Thoracic aorta (tissue), 2 donors: ENCODE data around the gene NOP9. TPM values are rescaled to one million over a fixed set of nuclear protein-coding genes. Genes with fewer than 3 reads are reported as not detected.
A peak's percentile ranks its signal among the peaks of the same experiment; 100 is the strongest.

Experiments
- ATAC-seq: fragments of 150-250 bp; one replicate; pipeline ENCODE4 v1.8.0; 2017; ENCODE audit warnings: low read depth; ENCODE audit not compliant: insufficient number of reproducible peaks, low FRiP score
- DNase-seq: peaks from one replicate; pipeline ENCODE4 v3.0.0-alpha.2; 2020; ENCODE audit warnings: low spot score
- H3K27ac ChIP-seq, 2 donors: fragments of 200-600 bp; sonication (generic); 1 replicate in 1 of 2; 2 replicates in 1 of 2; pipeline ENCODE4 v1.5.1; 2016; ENCODE audit warnings: mild to moderate bottlenecking in 2 of 2, moderate library complexity in 2 of 2
- H3K27me3 ChIP-seq: fragments of 200-600 bp; sonication (generic); replicated peaks from 2 replicates; pipeline ENCODE4 v1.6.0; 2016; ENCODE audit warnings: mild to moderate bottlenecking; ENCODE audit not compliant: insufficient read depth
- H3K36me3 ChIP-seq: fragments of 200-600 bp; sonication (generic); one replicate; pipeline ENCODE4 v1.5.1; 2016
- H3K4me1 ChIP-seq, 2 donors: fragments of 200-600 bp; sonication (generic); 1 replicate in 1 of 2; 2 replicates in 1 of 2; pipeline versions ENCODE4 v1.5.1 to v1.6.0; 2016; ENCODE audit warnings: low read depth in 2 of 2, mild to moderate bottlenecking in 1 of 2; ENCODE audit not compliant: control insufficient read depth in 1 of 2
- H3K4me3 ChIP-seq: fragments of 200-600 bp; sonication (generic); 2 replicates; pipeline ENCODE4 v1.5.1; 2016; ENCODE audit warnings: mild to moderate bottlenecking
- H3K9me3 ChIP-seq: fragments of 200-600 bp; sonication (generic); 2 replicates; pipeline ENCODE4 v1.5.1; 2016
- total RNA-seq, 2 donors: library from RNA; depleted of rRNA; stranded (reverse); fragments of >200 nt; gene quantifications; one replicate each; pipeline versions ENCODE4 v1.1.0 to v1.2.3, GENCODE V29; 2016
- TF ChIP-seq, protein P1 (sequence below): fragments of 200-600 bp; sonication (generic); IDR thresholded peaks from one replicate; pipeline ENCODE4 v1.5.1; 2019; ENCODE audit warnings: antibody characterized with exemption

The NOP9 gene
- total RNA-seq, 2 donors from 2014 or later, result 15.8 to 19.2 TPM

DNA sequence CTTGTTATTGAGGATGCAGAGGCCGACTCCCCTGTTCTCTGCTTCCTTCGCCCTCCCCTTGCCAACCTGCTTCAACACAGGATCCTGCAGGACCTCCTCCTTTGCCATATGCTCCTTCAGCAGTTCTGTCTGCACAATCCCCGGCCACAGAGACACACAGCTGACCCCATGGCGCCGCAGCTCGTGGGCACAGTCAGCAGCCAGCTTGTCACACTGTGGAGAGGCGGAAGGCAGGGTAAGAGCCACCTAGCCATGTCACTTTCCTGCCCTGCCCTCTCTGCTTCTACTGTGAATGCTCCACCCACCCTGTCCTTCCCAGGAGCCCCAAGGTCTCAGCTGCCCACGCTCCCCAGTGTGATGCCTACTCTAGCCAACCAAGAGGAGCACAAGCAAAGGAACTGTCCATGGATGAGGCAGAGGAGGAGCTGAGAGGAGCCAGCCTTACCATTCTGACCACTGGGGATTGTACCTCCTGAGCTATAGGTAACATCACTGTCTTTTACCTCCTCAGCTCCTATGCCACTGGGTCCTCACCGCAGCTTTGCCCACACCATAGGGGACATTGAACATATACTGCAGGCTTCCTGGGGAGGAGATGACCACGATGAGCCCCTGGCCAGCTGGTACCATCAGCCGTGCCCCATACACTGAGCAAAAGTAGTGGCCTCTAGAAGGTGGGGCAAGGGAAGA, 7.4 kb upstream of the NOP9 start:
- Histone ChIP-seq H3K36me3 (peaks cover 40% of the 10 kb centered on the region), H3K4me1 (no peaks in the 10 kb centered on the region), H3K9me3 (no peaks in the 10 kb centered on the region), H3K27ac (no peak overlapping the region), H3K27me3 (no peaks in the 10 kb centered on the region), H3K4me3 (no peak overlapping the region)
- DNase-seq (no peak), ATAC-seq (no peak)
- TF ChIP-seq, protein P1, sequence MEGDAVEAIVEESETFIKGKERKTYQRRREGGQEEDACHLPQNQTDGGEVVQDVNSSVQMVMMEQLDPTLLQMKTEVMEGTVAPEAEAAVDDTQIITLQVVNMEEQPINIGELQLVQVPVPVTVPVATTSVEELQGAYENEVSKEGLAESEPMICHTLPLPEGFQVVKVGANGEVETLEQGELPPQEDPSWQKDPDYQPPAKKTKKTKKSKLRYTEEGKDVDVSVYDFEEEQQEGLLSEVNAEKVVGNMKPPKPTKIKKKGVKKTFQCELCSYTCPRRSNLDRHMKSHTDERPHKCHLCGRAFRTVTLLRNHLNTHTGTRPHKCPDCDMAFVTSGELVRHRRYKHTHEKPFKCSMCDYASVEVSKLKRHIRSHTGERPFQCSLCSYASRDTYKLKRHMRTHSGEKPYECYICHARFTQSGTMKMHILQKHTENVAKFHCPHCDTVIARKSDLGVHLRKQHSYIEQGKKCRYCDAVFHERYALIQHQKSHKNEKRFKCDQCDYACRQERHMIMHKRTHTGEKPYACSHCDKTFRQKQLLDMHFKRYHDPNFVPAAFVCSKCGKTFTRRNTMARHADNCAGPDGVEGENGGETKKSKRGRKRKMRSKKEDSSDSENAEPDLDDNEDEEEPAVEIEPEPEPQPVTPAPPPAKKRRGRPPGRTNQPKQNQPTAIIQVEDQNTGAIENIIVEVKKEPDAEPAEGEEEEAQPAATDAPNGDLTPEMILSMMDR, result no peak

DNA sequence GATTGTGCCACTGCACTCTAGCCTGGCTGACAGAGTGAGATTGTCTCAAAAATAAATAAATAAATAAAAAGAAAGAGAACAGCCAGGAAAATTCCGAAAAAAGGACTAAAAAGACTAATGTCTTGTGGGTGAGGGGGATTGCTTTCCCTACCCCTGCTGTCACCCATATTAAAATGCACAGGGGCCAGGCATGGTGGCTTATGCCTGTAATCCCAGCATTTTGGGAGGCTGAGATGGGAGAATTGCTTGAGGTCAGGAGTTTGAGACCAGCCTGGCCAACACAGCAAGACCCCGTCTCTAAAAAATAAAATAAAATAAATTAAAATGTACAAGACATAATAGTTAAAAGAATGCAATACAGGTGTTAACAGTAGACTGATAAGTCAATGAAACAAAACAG, 6.1 kb upstream of the NOP9 start:
- Histone ChIP-seq H3K36me3 (peaks cover 40% of the 10 kb centered on the region), H3K27ac (no peak overlapping the region), H3K4me3 (no peak overlapping the region), H3K9me3 (no peaks in the 10 kb centered on the region), H3K4me1 (peaks cover 0 to 1% of the 10 kb centered on the region in 2 donors), H3K27me3 (no peaks in the 10 kb centered on the region)
- ATAC-seq (no peak), DNase-seq (no peak)
- TF ChIP-seq, protein P1, result no peak

DNA sequence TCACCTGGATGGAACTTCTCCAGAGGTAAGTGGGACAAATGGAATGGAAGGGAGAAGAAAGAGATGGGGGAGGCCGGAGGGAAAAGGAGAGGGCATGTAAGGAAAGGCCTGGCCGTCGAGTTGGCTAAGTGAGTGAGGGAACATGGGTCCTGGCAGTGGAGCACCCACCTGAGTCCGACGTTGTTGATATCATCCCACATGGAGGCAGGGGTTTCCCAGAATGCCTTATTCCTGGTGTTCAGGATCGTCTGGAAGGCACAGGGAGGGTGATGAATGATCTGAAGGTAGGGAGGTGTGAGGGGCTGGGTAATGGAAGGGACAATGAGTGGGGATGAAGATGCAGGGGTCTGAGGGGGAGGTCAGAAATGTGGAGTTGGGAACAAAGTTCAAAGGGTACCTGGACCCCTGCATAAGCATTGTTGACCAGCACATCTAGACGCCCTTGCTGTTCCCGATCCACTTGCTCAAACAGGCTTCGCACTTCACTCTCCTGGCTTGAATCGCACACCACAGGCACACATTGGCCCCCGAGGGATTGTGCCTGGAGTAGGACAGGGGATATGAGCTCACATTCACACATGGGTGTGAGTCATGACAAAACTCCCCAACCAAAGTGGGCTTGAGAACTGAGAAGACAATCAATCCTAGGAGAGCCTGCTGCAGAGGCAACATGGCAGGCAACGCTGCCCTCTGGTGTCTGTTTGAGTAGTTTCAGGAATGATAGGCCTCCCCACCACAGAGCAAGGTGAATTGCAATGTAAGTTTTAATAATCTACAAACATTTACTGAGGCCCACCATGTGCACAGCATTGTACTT, 3.1 kb upstream of the NOP9 start:
- peak; percentile 40 for DNase-seq
- Histone ChIP-seq H3K36me3 (peaks cover 19% of the 10 kb centered on the region), H3K4me1 (peaks cover 13 to 16% of the 10 kb centered on the region in 2 donors), H3K9me3 (no peaks in the 10 kb centered on the region), H3K27ac (no peak overlapping the region), H3K4me3 (no peak overlapping the region), H3K27me3 (no peaks in the 10 kb centered on the region)
- ATAC-seq, result peak; percentile 30
- TF ChIP-seq, protein P1, result peak; percentile 45

DNA sequence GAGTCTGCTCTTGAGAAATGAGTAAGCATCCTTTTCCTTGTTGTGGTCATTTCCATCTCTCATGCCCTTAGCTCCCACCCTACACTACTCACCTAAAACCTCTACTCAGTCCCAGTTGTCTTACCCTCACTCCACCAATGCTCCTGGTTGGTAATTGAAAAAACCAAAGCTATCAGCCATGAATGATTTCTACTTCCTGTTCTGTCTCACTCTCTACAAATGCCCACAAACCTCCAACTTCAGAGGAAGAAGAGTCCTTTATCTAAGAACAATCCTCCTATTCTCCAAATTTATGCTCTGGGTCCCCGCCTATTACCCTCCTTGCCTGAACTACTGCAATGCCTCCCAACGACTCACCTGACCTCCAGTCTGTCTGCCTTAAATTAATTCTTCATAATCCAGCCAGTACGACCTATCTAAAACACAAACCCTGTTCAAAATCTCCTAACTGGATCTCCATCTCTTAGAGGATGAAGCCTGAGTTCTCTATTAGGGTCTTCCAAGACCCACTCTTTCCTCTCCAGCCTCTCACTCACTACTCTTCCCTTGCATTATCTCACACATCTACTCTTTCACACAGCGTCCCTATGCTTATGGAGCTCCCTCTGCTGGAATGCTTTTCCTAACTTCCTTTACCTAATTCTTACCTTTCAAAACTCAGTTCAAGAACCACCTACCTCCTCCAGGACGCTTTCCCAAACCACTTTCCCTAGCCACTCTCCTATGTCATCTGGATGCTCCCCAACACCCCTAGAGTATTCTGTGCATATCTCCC, 2.3 kb upstream of the NOP9 start:
- H3K9me3 ChIP-seq, result no peaks in the 10 kb centered on the region
- DNase-seq (no peak), ATAC-seq (no peak)
- H3K27ac ChIP-seq, result no peak overlapping the region
- H3K4me1 ChIP-seq, result peaks cover 13 to 16% of the 10 kb centered on the region in 2 donors
- no peaks in the 10 kb centered on the region for H3K27me3 ChIP-seq
- TF ChIP-seq, protein P1, result no peak
- H3K4me3 ChIP-seq, result no peak overlapping the region
- peaks cover 17% of the 10 kb centered on the region for H3K36me3 ChIP-seq

DNA sequence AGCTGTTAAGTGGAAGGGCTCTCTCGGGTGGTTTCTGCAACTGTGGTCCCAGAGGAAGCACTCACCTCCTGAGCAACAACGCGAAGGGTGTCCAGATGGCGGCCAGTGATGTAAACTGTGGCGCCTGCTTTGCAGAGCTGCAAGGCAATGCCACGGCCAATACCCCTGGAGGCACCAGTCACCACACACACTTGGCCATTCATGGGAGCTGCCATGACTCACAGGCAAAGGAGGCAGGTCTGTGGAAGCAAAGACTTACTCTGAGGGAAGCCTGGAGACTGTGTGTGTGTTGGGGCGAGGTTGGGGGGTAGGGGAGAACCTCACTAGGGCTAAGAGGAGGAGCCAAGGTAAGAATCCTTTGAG, 777 bp upstream of the NOP9 start:
- no peak for ATAC-seq

More for the DNA sequence above, 777 bp upstream of the NOP9 start:
- H3K9me3 ChIP-seq, result no peaks in the 10 kb centered on the region
- peaks cover 29% of the 10 kb centered on the region for H3K36me3 ChIP-seq
- TF ChIP-seq, protein P1, result no peak
- H3K27me3 ChIP-seq, result no peaks in the 10 kb centered on the region
- peaks cover 13 to 16% of the 10 kb centered on the region in 2 donors for H3K4me1 ChIP-seq
- H3K4me3 ChIP-seq, result peak overlapping the region; percentile 77
- no peak for DNase-seq
- peak overlapping the region; percentile 52 to 64 for H3K27ac ChIP-seq
